GM19035 (cell line): ENCODE results near the gene KCNB1.
"Not testable (repeated sequence)": the region's sequence is repeated elsewhere in the genome, so short reads cannot be mapped to it uniquely, and the experiment has no call there.

Source experiments
- ATAC-seq: cut with Tn5 transposase; IDR thresholded peaks from one replicate; pipeline ENCODE4 v1.9.1; 2021; ENCODE audit not compliant: unreplicated experiment

KCNB1 gene

GRCh38 chr20:49412254-49412653, 70.2 kb downstream of the KCNB1 start:
- ATAC-seq = no peak

GRCh38 chr20:49411221-49411925, 71.1 kb downstream of the KCNB1 start:
- no peak for ATAC-seq

GRCh38 chr20:49409975-49410621, 72.4 kb downstream of the KCNB1 start:
- ATAC-seq = not testable (repeated sequence)

DNA sequence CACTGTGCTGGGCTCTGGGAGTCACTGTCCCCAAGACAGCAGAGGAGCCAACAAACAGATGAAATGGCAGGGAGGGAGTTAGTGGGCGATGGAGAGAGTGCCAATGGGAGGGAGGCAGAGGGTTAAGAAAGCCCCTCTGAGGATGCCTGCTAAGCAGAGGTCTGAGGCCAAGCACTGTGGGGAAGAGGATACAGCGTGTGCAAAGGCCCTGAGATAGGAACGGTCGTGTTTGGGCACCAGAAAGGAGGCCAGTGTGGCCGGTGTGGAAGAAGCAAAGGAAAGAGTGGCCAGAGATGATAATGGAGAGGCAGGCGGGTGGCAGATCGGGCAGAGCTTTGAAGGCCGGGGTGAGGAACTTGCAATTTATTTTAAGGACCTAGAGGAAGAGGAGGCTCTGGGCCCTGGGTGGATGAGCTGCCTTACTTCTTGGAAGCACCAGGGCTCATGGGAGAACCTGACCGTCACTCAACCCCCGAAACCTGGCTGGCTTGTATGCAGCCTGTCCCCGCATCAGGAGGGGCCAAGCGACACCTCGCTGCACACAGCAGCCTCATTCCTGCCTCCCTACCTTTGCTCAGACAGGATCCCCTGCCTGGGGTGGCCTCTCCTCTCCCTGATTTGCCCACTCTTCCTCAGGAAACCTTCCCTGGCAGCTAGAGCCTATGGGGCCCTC, 73.0 kb downstream of the KCNB1 start:
- no peak for ATAC-seq

DNA sequence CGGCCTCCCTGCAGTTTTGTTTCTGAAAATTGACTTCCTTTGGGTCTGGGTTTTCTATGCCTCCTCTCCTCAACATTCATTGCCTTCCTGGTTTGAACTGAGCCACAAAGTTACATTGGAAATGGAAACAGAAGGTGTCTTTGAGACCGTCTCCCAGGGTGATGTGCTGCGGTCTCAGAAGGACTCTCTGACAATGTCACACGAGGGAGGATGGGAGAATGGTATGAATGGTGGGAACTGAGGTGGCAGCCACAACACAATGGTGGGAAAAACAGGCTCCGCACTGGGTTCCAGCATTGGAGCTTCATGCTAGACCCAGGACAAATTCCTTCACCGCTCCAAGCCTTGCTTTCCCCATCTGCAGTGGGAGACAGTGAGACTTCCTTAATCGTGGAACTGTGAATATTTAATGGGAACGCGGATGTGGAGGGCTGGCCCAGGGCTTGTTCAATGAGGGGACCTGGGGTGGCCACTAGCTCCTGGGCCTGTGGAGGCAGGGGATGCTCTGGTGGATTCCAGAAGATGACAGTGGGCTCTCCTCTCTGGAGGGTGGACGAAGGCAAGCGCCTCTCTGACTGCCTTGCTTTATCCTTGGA, 73.9 kb downstream of the KCNB1 start:
- ATAC-seq = no peak

GRCh38 chr20:49406666-49407065, 75.8 kb downstream of the KCNB1 start:
- ATAC-seq = no peak

DNA sequence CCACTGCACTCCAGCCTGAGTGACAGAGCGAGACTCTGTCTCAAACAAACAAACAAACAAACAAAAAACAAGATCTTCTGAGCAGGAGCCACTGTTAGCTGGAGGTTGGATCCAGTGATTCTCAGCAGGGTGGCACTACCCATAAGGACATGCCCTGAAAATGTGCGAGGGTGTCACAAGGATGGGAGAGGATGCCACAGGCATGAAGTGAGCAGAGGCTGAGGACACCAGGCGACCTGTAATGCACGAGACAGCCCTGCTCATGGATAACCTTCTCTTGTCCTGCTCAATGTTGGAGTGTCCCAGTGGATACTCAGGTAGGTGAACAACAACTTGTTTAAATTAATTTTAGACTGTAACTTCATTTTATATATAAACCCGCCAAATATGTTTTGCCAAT, 76.8 kb downstream of the KCNB1 start:
- no peak for ATAC-seq

DNA sequence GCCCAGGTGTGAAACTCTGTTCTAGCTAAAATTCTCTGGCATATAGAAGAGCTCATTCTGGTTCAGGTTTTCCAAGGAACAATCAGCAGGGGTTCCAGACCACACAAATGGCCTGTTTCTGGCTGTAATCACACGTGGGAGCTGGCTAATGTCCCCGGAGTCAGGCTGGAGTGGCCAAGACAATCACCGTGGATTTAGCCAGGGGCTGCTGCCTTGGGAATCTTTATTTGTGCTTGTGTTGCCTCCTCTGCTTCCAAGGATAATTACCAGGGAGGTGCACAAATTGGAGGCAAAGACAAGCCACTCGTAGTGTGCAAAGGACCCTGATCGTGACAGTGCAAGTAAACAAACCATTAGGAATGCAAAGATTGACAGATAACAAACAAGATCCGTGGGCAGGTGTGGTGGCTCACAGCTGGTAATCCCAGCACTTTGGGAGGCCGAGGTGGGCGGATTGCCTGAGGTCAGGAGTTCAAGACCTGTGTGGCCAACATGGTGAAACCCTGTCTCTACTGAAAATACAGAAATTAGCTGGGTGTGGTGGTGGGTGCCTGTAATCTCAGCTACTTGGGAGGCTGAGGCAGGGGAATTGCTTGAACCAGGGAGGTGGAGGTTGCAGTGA, 77.3 kb downstream of the KCNB1 start:
- ATAC-seq = no peak

DNA sequence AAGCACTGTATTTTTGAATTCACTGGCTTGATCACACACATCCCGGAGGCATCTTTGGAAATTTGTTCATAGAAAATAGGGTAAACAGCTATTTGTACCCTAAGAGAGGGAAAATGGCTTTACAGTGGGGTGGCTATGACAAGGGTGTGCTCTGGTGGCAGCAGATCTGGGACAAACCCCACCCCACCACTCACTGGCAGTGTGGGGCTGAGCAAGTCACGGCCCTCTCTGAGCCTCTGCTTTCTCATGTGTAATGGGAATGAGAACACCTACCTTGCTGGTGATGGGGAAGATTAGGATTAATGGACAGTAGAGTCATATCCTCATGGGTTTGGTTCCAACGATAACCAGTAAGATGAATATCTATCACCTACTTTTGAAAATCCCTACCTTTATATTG, 78.0 kb downstream of the KCNB1 start:
- no peak for ATAC-seq

DNA sequence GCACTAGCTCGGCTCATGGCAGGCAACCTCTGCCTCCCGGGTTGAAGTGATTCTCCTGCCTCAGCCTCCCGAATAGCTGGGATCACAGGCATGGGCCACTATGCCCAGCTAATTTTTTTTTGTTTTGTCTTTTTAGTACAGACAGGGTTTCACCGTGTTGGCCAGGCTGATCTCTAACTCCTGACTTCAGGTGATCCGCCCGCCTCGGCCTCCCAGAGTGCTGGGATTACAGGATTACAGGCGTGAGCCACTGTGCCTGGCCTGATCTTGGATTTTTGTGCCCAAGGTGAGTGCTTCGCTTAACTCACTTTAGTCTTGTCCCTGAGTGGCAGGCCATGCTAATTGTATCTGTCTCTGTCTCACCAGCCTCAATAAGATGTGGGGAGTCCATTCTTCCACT, 78.6 kb downstream of the KCNB1 start:
- ATAC-seq = no peak

- no peak for ATAC-seq
Measured at GRCh38 chr20:49403012-49403411, 79.5 kb downstream of the KCNB1 start.

- no peak for ATAC-seq
Measured at GRCh38 chr20:49400904-49401303, 81.6 kb downstream of the KCNB1 start.

DNA sequence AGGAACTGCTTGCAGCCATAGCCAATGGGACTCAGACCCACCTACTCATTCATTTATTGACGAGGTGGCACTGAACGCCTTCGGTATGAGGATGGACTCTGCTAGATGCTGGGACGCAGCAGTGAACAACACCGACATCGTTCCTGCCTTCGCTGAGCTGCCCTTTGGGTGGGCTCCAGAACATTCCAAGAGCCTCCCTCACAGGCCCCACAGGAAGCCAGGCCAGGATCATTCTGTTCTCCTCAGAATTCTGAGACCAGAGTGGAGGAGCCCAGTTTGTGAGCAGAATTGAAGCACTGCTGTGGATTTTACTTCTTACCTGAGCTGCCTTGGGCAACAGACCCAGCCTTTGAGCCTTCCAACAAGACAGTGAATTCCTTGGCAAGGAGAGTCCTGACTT, 82.1 kb downstream of the KCNB1 start:
- ATAC-seq = no peak

DNA sequence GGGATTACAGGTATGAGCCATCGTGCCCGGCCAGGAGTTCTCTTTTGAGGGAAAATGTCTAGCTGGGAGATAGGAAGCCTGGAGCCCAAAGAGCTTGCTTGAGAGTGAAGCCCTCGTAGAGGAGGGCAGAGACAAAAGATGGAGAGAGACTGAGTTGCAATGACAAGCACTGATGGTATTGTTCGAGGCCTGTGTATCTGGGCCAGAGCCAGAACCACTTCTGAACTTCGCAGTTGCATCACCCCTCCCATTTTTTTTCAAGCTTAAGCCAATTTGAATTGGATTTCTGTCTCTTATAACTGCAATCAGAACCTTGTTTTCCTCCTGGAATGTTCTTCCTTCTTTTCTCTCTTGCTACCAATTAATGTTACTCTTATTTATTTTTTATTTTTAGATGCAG, 83.1 kb downstream of the KCNB1 start:
- no peak for ATAC-seq

- ATAC-seq = no peak
Measured at GRCh38 chr20:49398401-49399144, 83.9 kb downstream of the KCNB1 start.

GRCh38 chr20:49397525-49397924, 84.9 kb downstream of the KCNB1 start:
- ATAC-seq = no peak

- ATAC-seq = no peak
Measured at GRCh38 chr20:49396230-49396629, 86.2 kb downstream of the KCNB1 start.

DNA sequence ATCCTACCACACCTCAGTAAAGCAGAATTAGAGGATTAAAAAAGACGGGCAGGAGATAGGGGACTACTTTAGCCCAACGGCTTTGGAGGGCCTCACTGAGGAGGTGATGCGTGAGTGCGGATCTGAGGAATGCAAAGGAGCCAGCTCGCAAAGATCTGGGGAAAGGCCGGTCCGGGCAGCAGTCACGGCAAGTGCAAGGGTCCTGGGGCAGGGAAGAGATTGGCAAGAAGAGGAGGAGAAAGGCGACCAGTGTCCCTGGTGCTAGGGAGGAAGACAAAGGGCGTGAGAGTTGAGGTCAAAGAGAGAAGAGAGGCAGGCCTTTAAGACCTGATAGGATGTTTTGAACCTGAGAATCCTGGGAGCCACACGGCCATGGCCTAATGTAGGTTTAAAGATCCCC, 86.8 kb downstream of the KCNB1 start:
- no peak for ATAC-seq

DNA sequence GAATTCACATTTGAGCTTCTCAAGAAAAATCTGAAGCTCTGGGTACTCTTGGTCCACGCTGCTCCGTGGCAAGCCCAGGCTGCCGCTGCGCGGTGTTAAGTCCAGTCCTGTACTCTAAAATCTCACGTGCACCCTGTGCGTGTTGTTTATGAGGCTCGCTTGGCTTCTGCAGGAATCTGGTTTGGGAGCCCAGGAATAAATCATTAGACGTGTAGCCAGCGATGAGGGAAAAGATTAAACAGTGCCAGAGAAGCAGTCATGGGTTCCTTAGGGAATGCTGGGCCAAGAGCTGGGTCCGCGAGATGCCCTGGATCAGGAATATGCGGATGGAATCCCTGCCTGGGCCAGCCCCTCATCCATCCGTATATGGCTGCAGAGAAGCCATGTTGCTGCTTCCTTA, 87.3 kb downstream of the KCNB1 start:
- ATAC-seq = no peak

DNA sequence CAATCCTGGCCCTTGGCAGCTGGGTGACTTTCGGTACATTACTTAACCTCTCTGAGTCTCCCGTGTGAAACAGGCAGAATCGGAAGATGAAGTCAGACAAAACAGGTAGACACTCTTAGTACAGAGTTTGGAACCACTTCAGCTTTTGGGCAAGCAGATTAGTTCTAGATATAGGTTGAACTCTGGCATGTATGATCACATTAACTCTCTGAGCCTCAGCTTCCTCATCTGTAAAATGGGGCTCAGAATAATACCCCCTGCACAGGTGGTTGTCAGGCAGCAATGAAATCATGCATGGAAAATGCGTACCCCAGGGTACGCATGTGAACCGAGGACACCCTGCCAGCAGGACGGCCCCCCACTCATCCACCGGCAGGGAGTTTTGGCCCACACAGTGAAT, 87.7 kb downstream of the KCNB1 start:
- no peak for ATAC-seq

GRCh38 chr20:49394264-49394663, 88.2 kb downstream of the KCNB1 start:
- no peak for ATAC-seq
